HCT116 (cell line): ENCODE data around the gene C1orf122. TPM values are rescaled to one million over a fixed set of nuclear protein-coding genes. Genes with fewer than 3 reads are reported as not detected.

Experiments
- ATAC-seq: fragments of 200-7000 bp; cut with Tn5 transposase; 2 replicates; pipeline ENCODE4 v1.9.1; 2020; ENCODE audit warnings: mild to moderate bottlenecking, moderate library complexity
- BruUV-seq: library from RNA; stranded (reverse); fragments of 400-500 nt; replicated peaks from 2 replicates; lab custom pipeline; 2021; lab: Mats Ljungman, UMichigan
- CTCF ChIA-PET: fragments of 300-600 bp; sonication (Branson Sonifier 250); formaldehyde crosslinking; loops from one replicate; lab custom pipeline; 2021; ENCODE audit warnings: antibody characterized with exemption; lab: Charles Lee
- POLR2A ChIA-PET: fragments of 300-600, 350-600 bp; sonication (Branson Sonifier 250); formaldehyde crosslinking; loops from one replicate; lab custom pipeline; 2021; ENCODE audit warnings: antibody characterized with exemption; lab: Charles Lee
- RAD21 ChIA-PET, 2 experiments: fragments of 300-600 bp; sonication (Branson Sonifier 250); formaldehyde crosslinking; loops; one replicate each; lab custom pipeline; 2023; ENCODE audit warnings: low total read pairs in 2 of 2; ENCODE audit not compliant: uncharacterized antibody in 2 of 2, unreplicated experiment in 2 of 2, low non-redundant PET in 1 of 2; lab: Charles Lee
- DNase-seq: peaks from one replicate; pipeline ENCODE4 v3.0.0-alpha.2; 2010; ENCODE audit warnings: low read depth, low spot score
- H2AFZ ChIP-seq: fragments of 200-600 bp; shearing (Covaris generic), sonication (generic); 2 replicates; pipeline ENCODE4 v1.6.1; 2017; ENCODE audit warnings: low read depth, mixed run types, mixed read lengths, antibody characterized with exemption, low read length; ENCODE audit not compliant: poor library complexity, severe bottlenecking
- H3K27ac ChIP-seq: 2 replicates; pipeline ENCODE4 v1.5.1; 2012; ENCODE audit warnings: low read depth, low read length
- H3K27me3 ChIP-seq: fragments of 200-600 bp; sonication (generic); 2 replicates; pipeline ENCODE4 v1.6.1; 2016; ENCODE audit warnings: mixed run types, low read length, mixed read lengths; ENCODE audit not compliant: insufficient read depth
- H3K36me3 ChIP-seq, 2 experiments: fragments of 200-500 bp in 1 of 2; fragments of 200-600 bp in 1 of 2; sonication (Bioruptor generic) in 1 of 2; sonication (generic) in 1 of 2; 2 replicates each; pipeline versions ENCODE4 v1.5.1 to v1.6.1; 2014 to 2016; ENCODE audit warnings: low read length in 2 of 2, inconsistent platforms in 1 of 2, mixed read lengths in 1 of 2, mixed run types in 1 of 2; ENCODE audit not compliant: insufficient read depth in 2 of 2, control insufficient read depth in 1 of 2
- H3K4me1 ChIP-seq, 2 experiments: fragments of 200-600 bp in 1 of 2; sonication (generic) in 1 of 2; 2 replicates each; pipeline versions ENCODE4 v1.5.1 to v1.6.1; 2012 to 2017; ENCODE audit warnings: low read length in 2 of 2, inconsistent platforms in 1 of 2, mild to moderate bottlenecking in 1 of 2, mixed read lengths in 1 of 2, mixed run types in 1 of 2, moderate library complexity in 1 of 2; ENCODE audit not compliant: insufficient read depth in 2 of 2, control insufficient read depth in 1 of 2
- H3K4me2 ChIP-seq: fragments of 200-600 bp; sonication (generic); 2 replicates; pipeline ENCODE4 v1.6.1; 2017; ENCODE audit warnings: mixed run types, low read length, mixed read lengths
- H3K4me3 ChIP-seq, 2 experiments: fragments of 200-600 bp in 1 of 2; sonication (generic) in 1 of 2; replicated peaks in 1 of 2; 2 replicates each; pipeline ENCODE4 v1.5.1; 2011 to 2016; ENCODE audit warnings: low read length in 2 of 2, control low read depth in 1 of 2, low read depth in 1 of 2, mild to moderate bottlenecking in 1 of 2, mixed read lengths in 1 of 2, mixed run types in 1 of 2
- H3K79me2 ChIP-seq: fragments of 200-600 bp; sonication (generic); 2 replicates; pipeline ENCODE4 v1.6.1; 2017; ENCODE audit warnings: mild to moderate bottlenecking, mixed run types, low read length, moderate library complexity, mixed read lengths; ENCODE audit not compliant: insufficient read depth
- H3K9ac ChIP-seq: fragments of 200-600 bp; sonication (generic); 2 replicates; pipeline ENCODE4 v1.6.1; 2016; ENCODE audit warnings: low read length, mixed read lengths
- H3K9me2 ChIP-seq: fragments of 200-600 bp; sonication (generic), shearing (Covaris generic); 2 replicates; pipeline ENCODE4 v1.6.1; 2017; ENCODE audit warnings: mixed run types, mild to moderate bottlenecking, moderate library complexity; ENCODE audit not compliant: insufficient read depth
- H3K9me3 ChIP-seq, 2 experiments: fragments of 200-500 bp in 1 of 2; fragments of 200-600 bp in 1 of 2; sonication (Bioruptor generic) in 1 of 2; sonication (generic) in 1 of 2; 2 replicates each; pipeline ENCODE4 v1.6.1; 2014 to 2017; ENCODE audit warnings: low read length in 2 of 2, mixed read lengths in 2 of 2, inconsistent platforms in 1 of 2, low read depth in 1 of 2, mild to moderate bottlenecking in 1 of 2, mixed run types in 1 of 2, moderate library complexity in 1 of 2; ENCODE audit not compliant: control insufficient read depth in 1 of 2, insufficient read depth in 1 of 2
- H4K20me1 ChIP-seq: fragments of 200-600 bp; sonication (generic), shearing (Covaris generic); 2 replicates; pipeline ENCODE4 v1.6.1; 2017; ENCODE audit warnings: mixed run types, mild to moderate bottlenecking, moderate library complexity; ENCODE audit not compliant: insufficient read depth
- ATF3 ChIP-seq: IDR thresholded peaks from 2 replicates; pipeline ENCODE4 v1.6.1; 2012
- CBX3 ChIP-seq: IDR thresholded peaks from 2 replicates; pipeline ENCODE4 v1.6.1; 2012; ENCODE audit warnings: low read depth
- CEBPB ChIP-seq: IDR thresholded peaks from 2 replicates; pipeline ENCODE4 v1.6.1; 2012; ENCODE audit warnings: low read depth
- CTCF ChIP-seq, 3 experiments: fragments of 200-600 bp in 1 of 3; sonication (generic) in 1 of 3; IDR thresholded peaks in 2 of 3; conservative IDR thresholded peaks in 1 of 3; 2 replicates each; pipeline ENCODE4 v1.5.1; 2012 to 2017; ENCODE audit warnings: low read depth in 2 of 3, low read length in 2 of 3, antibody characterized with exemption in 1 of 3, borderline replicate concordance in 1 of 3, control low read depth in 1 of 3, mild to moderate bottlenecking in 1 of 3, mixed read lengths in 1 of 3, mixed run types in 1 of 3, moderate library complexity in 1 of 3; ENCODE audit not compliant: insufficient read depth in 1 of 3
- ELF1 ChIP-seq: IDR thresholded peaks from 2 replicates; pipeline ENCODE4 v1.6.1; 2012; ENCODE audit warnings: low read depth, borderline replicate concordance
- EZH2 ChIP-seq: fragments of 200-600 bp; sonication (generic); IDR thresholded peaks from 2 replicates; pipeline ENCODE4 v1.6.1; 2017; ENCODE audit warnings: antibody characterized with exemption, mixed run types
- FOSL1 ChIP-seq: IDR thresholded peaks from 2 replicates; pipeline ENCODE4 v1.6.1; 2012; ENCODE audit warnings: low read depth
- JUND ChIP-seq: IDR thresholded peaks from 2 replicates; pipeline ENCODE4 v1.6.1; 2012
- POLR2A ChIP-seq: IDR thresholded peaks from 2 replicates; pipeline ENCODE4 v1.7.0; 2011; ENCODE audit warnings: borderline replicate concordance; ENCODE audit not compliant: insufficient read depth, insufficient read length; ENCODE audit errors: extremely low read depth
- POLR2AphosphoS5 ChIP-seq: IDR thresholded peaks from 2 replicates; pipeline ENCODE4 v1.6.1; 2011; ENCODE audit warnings: mild to moderate bottlenecking, low read depth, low read length, moderate library complexity
- RAD21 ChIP-seq: IDR thresholded peaks from 2 replicates; pipeline ENCODE4 v1.6.1; 2012; ENCODE audit warnings: low read depth, mild to moderate bottlenecking
- SIN3A ChIP-seq: IDR thresholded peaks from 2 replicates; pipeline ENCODE4 v1.6.1; 2012; ENCODE audit warnings: low read depth
- SP1 ChIP-seq: IDR thresholded peaks from 2 replicates; pipeline ENCODE4 v1.6.1; 2012; ENCODE audit warnings: low read depth
- TCF7L2 ChIP-seq: IDR thresholded peaks from 2 replicates; pipeline ENCODE4 v1.7.0; 2011; ENCODE audit warnings: borderline replicate concordance, inconsistent platforms; ENCODE audit not compliant: insufficient read depth, insufficient read length; ENCODE audit errors: extremely low read depth
- YY1 ChIP-seq: IDR thresholded peaks from 2 replicates; pipeline ENCODE4 v1.6.1; 2011; ENCODE audit warnings: low read length, low read depth, moderate library complexity, mild to moderate bottlenecking; ENCODE audit not compliant: insufficient replicate concordance; ENCODE audit errors: extremely low read depth
- ZBTB33 ChIP-seq: IDR thresholded peaks from 2 replicates; pipeline ENCODE4 v1.6.1; 2011; ENCODE audit warnings: mild to moderate bottlenecking, low read length, moderate library complexity; ENCODE audit not compliant: insufficient replicate concordance; ENCODE audit errors: extremely low read depth
- ZFX ChIP-seq: fragments of 450-650 bp; IDR thresholded peaks from 2 replicates; pipeline ENCODE4 v1.6.1; 2017
- ZNF274 ChIP-seq: fragments of 200-500 bp; sonication (Bioruptor generic); IDR thresholded peaks from 2 replicates; pipeline ENCODE4 v1.6.1; 2014; ENCODE audit warnings: mild to moderate bottlenecking, low read depth, low read length, inconsistent platforms
- intact Hi-C: fragments of 100-400 bp; cut with micrococcal nuclease; formaldehyde crosslinking; loops from 2 replicates; pipeline ENCODE4 v1.10.0; 2022
- total RNA-seq: library from RNA; stranded (reverse); gene quantifications from one replicate; pipeline ENCODE4 v1.2.1, GENCODE V29; 2021; ENCODE audit not compliant: unreplicated experiment
- TF ChIP-seq, protein P1 (sequence below): IDR thresholded peaks from 2 replicates; pipeline ENCODE4 v1.6.1; 2012; ENCODE audit warnings: low read depth
- TF ChIP-seq, protein P2 (sequence below): IDR thresholded peaks from 2 replicates; pipeline ENCODE4 v1.6.1; 2012

The C1orf122 gene
- total RNA-seq, 1 experiment from 2014 or later, result 34.2 TPM

GRCh38 chr1:37828410-37829074, 21.0 kb downstream of the C1orf122 start:
- no TSS peak for BruUV-seq
- POLR2A ChIA-PET, result interaction anchor here (1.0 kb wide), 1 partner anchor 19 kb away, joined by 3 read pairs; no protein-coding TSS in a partner anchor

More at GRCh38 chr1:37828410-37829074, 21.0 kb downstream of the C1orf122 start:
- Histone ChIP-seq H3K36me3 (peaks cover 15 to 24% of the 10 kb centered on the region in 2 experiments), H3K4me2 (no peak overlapping the region), H2AFZ (no peak overlapping the region), H3K27ac (no peak overlapping the region), H4K20me1 (no peaks in the 10 kb centered on the region), H3K4me1 (peaks cover 0 to 10% of the 10 kb centered on the region in 2 experiments; a peak in 2 of 4 replicates), H3K9ac (no peak overlapping the region), H3K27me3 (no peaks in the 10 kb centered on the region), H3K79me2 (no peaks in the 10 kb centered on the region), H3K9me3 (no peaks in the 10 kb centered on the region), H3K4me3 (no peak overlapping the region), H3K9me2 (no peaks in the 10 kb centered on the region)
- intact Hi-C loops, result no loop called here
- CTCF ChIA-PET, result interaction anchor here (0.6 kb wide), 1 partner anchor 31 kb away, joined by 3 read pairs; the partner anchor contains the start of gene MTF1
- TF ChIP-seq CTCF (IDR thresholded peaks at IDR 0.05 in 2 of 3, conservative IDR thresholded peaks at IDR 0.05 in 1 of 3; ENCODE audit: borderline replicate concordance in 1 of 3, insufficient read depth in 1 of 3, low read depth in 2 of 3, low read length in 2 of 3), result no peak
- TF ChIP-seq CBX3, result no peak
- TF ChIP-seq POLR2AphosphoS5, result no peak
- TF ChIP-seq YY1, result no peak
- TF ChIP-seq, protein P1, sequence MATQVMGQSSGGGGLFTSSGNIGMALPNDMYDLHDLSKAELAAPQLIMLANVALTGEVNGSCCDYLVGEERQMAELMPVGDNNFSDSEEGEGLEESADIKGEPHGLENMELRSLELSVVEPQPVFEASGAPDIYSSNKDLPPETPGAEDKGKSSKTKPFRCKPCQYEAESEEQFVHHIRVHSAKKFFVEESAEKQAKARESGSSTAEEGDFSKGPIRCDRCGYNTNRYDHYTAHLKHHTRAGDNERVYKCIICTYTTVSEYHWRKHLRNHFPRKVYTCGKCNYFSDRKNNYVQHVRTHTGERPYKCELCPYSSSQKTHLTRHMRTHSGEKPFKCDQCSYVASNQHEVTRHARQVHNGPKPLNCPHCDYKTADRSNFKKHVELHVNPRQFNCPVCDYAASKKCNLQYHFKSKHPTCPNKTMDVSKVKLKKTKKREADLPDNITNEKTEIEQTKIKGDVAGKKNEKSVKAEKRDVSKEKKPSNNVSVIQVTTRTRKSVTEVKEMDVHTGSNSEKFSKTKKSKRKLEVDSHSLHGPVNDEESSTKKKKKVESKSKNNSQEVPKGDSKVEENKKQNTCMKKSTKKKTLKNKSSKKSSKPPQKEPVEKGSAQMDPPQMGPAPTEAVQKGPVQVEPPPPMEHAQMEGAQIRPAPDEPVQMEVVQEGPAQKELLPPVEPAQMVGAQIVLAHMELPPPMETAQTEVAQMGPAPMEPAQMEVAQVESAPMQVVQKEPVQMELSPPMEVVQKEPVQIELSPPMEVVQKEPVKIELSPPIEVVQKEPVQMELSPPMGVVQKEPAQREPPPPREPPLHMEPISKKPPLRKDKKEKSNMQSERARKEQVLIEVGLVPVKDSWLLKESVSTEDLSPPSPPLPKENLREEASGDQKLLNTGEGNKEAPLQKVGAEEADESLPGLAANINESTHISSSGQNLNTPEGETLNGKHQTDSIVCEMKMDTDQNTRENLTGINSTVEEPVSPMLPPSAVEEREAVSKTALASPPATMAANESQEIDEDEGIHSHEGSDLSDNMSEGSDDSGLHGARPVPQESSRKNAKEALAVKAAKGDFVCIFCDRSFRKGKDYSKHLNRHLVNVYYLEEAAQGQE, result no peak
- TF ChIP-seq SP1, result no peak
- no peak for TF ChIP-seq RAD21
- no peak for TF ChIP-seq ZNF274
- TF ChIP-seq JUND, result no peak
- TF ChIP-seq, protein P2, sequence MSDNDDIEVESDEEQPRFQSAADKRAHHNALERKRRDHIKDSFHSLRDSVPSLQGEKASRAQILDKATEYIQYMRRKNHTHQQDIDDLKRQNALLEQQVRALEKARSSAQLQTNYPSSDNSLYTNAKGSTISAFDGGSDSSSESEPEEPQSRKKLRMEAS, result no peak
- TF ChIP-seq ZBTB33, result no peak
- TF ChIP-seq SIN3A, result no peak
- TF ChIP-seq POLR2A, result no peak
- no peak for TF ChIP-seq TCF7L2
- no peak for TF ChIP-seq ATF3
- no peak for TF ChIP-seq FOSL1
- TF ChIP-seq ELF1, result no peak
- no peak for TF ChIP-seq CEBPB
- TF ChIP-seq ZFX, result no peak
- TF ChIP-seq EZH2, result no peak
- DNase-seq (no peak), ATAC-seq (no peak)
- RAD21 ChIA-PET, result no interaction called here
